GM18517 (cell line): ENCODE results near the gene KASH5.
"Not testable (repeated sequence)": the region's sequence is repeated elsewhere in the genome, so short reads cannot be mapped to it uniquely, and the experiment has no call there.

ENCODE experiments used
- ATAC-seq: cut with Tn5 transposase; IDR thresholded peaks from one replicate; pipeline ENCODE4 v1.9.1; 2021; ENCODE audit warnings: mild to moderate bottlenecking, moderate library complexity; ENCODE audit not compliant: unreplicated experiment

Gene KASH5

DNA sequence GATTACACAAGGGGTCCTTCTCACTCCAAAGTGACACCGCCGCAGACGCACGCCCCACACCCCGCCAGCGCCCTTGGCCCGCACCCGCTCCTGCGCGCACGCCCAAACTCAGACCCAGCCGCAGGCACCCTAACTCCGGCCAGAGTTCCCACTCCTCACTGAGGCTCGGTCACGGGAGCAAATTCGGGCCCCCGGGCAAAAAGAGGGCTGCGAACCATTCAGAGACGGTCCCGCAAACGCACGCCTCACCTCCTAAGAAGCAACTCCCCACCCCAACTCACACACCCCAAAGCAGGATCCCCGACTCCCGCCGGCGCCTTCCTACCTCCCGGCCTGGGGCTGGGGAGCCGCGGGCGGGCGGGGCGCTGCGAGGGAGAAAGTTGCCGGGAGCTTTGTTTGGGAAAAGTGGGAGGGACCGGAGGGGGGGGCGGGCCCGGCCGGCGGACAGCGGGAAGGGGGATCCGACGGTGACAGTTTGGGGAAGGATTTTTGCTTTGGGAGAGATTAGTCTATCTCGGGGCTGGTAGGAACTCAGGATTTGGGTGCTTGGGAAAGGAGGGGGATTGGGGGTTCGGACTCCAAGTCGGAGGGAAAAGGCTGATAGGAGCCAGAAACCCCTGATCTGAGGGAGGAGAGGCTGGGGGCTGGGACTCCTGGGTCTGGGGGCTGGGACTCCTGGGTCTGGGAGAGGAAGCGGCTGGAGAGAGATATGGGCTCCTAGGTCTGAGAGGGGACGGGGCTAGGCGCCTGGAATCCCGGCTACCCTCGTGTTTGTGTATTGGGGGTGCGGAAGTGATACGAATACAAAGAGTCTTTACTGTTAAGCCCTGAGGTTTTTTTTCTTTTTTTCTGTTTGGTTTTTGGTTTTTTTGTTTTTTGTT is 25.8 kb upstream of the KASH5 start, which contains the start of gene TEAD2:
Gene TEAD2, minus strand, starts transcription at position 369 of the 881 bp plus-strand sequence. CDS start 2,341 bp downstream, outside the sequence.
- no peak for ATAC-seq

DNA sequence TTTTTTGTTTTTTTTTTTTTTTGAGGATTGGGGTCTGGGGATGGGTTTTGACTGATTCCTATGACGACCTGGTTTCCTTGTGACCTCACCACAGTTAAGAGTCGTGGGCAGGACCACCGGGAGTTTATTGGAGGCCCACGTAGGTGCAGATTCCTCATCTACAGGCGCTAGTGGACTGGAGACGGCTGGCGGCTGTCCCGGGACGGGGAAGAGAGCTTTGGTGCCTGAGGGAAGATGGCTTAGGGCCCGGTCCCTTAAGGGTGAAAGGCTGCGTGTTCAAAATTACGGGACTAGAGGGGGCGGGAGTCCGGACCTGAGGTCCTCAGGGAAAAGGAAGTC is 25.2 kb upstream of the KASH5 start:
- peak; percentile 19 for ATAC-seq

DNA sequence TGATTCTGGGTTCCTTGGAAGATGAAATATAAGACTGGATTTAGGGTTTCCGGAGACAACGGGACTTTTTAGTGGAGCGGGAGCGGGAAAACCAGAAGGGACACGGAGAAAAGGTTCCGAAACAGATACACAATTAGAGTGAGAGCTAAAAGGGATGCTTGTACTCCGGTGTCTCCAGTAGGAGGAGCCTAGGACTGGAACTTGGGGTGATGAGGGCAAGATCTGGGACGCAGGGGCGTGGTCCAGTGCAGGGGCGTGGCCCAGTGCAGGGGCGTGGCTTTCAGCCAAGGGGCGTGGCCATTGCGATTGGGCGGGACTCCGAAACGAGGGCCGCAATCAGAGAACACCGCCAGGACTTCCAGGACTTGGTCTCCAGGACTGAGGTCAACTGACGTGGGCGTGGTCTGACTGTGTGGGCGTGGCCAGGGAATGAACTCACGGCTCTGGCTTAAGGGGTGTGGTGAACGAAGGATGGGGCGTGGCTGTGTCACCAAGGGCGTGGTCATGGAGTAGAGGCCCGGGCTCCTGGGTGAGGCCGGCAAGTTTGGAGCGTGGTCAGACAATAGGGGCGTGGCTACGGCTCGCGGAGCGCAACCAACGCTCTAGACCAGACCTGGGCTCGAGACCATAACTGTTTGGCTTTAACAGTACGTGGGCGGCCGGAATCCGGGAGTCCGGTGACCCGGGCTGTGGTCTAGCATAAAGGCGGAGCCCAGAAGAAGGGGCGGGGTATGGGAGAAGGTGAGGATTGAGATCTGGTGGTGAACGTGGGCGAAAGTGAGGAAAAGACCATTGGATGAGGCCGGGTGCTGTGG is 24.6 kb upstream of the KASH5 start, which contains the start of gene DKKL1:
Gene DKKL1, plus strand, starts transcription at position 610 of the 815 bp plus-strand sequence. Its CDS starts 122 bp downstream, at position 732.
- peak; percentile 74 for ATAC-seq

DNA sequence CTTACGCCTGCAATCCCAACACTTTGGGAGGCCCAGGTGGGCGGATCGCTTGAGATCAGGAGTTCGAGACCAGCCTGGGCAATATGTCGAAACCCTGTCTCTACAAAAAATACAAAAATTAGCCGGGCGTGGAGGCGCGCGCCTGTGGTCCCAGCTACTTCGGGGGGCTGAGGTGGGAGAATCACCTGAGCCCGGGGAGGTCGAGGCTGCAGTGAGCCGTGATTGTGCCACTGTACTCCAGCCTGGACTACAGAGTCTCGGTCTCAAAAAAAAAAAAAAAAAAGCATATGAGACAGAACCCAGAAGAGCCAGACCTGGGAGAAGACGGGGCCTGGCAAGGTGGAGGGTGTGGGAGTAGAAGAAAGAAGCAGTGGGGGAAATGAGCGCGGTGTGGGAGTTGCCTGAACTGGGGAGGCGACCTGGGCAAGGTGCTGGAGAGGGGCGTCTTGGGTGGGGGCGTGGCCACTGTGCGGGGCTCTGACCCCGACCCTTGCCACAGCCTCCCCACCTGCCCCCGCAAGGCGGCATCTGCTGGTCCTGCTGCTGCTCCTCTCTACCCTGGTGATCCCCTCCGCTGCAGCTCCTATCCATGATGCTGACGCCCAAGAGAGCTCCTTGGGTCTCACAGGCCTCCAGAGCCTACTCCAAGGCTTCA is 23.8 kb upstream of the KASH5 start:
- no peak for ATAC-seq

DNA sequence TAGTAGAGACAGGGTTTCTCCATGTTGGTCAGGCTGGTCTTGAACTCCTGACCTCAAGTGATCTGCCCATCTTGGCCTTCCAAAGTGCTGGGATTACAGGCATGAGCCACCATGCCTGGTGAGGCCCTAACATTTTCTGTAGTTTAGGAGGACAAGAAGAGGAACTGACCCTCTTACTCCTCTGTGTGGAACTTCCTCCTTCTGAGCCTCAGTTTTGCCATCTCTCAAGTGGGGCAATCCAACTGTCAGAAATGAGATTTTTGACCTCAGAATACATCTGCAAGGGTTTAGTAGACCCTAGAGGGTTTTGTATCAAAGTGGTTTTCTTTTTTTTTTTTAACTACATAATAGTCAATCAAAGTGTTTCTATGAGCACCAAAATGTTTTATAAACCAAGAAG is 21.9 kb upstream of the KASH5 start:
- ATAC-seq = no peak

DNA sequence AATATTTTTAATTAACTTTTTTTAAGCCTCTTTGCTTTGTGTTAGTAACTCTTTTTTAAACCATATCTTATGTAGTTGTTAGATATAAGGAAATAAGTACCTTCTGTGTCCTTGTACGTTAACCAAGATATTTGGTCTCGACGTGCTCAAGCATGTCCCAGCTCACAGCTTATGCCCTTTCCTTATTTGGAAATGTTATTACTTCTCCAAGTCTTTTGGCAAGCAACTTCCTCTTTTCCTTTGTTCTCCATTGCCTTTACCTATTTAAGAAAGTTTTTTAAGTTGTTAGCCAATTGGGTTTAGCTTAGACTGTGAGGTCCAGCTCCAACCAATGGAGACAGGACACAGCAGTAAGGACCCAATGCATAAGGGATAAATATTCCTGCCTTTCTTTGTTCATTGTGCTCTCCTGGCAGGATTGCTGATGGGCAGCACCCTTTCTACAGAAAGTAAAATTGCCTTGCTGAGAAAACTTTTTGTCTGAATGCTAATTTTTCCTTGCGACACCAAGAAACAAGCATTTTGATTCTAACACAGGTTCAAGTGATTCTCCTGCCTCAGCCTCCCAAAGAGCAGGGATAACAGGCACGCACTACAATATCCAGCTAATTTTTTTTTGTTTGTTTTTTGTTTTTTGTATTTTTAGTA is 19.2 kb upstream of the KASH5 start:
- ATAC-seq = no peak

DNA sequence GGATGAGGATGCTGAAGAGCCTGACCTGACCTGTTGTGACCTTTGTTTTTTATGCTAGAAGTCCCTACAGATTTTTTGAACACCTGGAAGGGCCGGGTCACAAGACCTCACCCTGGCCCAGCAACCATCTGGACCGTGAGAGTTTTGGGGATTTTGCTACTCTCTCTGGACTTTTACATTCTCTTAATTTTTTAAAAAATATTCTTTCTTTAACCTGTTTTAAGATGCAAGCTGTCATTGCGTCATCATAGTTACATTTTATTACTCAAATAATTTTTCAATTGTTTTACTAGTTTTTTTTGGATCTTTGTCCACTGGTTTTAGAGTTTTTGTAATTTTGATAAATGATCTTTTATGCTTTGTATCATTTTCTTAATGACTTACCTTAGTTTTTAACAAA is 16.9 kb upstream of the KASH5 start:
- ATAC-seq = no peak

DNA sequence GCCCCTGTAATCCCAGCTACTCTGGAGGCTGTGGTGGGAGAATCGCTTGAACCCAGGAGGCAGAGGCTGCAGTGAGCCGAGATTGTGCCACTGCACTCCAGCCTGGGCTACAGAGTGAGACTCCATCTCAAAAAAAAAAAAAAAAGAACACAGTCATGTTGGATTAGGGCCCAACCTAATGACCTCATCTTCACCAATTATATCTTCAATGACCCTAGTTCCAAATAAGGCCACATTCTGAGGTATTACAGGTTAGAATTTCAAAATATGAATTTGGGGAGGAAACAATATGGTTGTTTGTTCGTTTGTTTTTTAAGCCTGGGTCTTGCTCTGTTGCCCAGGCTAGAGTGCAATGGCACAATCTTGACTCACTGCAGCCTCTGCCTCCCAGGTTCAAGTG is 14.9 kb upstream of the KASH5 start:
- not testable (repeated sequence) for ATAC-seq

DNA sequence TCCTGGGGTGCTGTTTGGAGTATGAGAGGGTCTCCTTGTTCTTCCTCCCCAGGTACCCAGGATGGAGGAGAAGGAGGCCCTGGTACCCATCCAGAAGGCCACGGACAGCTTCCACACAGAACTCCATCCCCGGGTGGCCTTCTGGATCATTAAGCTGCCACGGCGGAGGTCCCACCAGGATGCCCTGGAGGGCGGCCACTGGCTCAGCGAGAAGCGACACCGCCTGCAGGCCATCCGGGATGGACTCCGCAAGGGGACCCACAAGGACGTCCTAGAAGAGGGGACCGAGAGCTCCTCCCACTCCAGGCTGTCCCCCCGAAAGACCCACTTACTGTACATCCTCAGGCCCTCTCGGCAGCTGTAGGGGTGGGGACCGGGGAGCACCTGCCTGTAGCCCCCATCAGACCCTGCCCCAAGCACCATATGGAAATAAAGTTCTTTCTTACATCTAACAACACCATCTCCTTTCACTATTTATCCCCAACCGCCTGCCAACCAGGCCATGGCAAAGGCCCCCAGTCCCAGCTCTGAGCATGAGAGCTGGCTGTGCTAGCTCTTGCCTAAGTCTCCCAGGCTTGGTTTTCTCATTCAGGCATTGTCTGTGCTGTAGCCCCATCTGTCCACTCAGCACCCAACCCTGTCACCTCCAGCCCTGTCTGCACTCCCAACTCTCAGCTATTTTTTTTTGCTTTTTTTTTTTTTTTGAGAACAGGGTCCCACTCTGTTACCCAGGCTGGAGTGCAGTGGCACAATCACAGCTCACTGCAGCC is 13.2 kb upstream of the KASH5 start:
- ATAC-seq = no peak

DNA sequence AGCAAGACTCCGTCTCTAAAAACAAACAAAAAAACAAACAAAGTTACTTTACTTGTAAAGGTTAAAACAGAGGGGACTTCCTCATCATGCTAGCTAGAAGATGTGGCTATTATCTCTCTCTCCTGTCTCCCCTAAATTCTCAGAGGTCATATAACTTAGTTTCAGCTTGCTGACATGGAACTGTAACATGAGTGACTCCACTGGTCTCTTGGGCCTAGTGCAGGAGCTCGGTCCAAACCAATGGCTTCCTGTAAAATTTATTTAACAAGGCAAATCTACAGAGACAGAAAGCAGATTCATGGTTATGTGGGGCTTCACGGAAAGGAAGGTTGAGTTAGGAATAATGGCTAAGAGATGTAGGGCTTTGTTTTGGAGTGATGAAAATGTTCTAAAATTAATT is 9.5 kb upstream of the KASH5 start:
- no peak for ATAC-seq

DNA sequence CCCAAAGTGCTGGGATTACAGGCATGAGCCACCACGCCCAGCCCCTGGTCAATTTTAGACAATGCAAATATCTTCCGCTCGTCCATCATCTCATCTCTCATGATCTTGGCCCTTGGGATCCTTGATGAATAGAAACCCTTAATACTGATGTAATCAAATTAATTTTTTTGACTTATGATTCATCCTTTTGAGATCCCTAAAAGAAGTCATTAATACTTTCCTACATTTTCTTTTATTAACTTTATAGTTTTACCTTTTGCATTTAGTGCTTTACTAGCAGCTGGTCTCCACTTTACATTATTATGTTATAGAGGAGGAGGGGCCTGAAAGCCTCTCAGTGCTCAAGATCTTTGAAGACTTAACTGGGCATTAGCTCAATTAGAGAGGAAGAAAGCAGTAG is 7.7 kb upstream of the KASH5 start:
- ATAC-seq = no peak

DNA sequence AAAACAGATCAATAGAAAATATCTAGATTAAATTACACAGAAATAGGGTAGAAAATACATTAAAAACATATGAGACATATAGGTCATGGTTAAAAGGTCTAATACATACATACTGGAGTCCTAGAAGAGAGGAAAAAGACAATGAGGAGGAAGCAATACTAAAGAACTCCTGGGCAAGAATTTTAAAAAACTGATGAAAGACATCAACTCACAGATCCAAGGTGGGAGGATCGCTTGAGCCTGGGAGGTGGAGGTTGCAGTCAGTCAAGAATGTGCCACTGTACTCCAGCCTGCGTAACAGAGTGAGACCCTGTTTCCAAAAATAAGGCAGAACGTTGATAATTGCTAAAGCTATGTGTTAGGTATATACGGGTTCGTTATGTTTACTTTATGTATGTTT is 5.4 kb upstream of the KASH5 start:
- no peak for ATAC-seq

DNA sequence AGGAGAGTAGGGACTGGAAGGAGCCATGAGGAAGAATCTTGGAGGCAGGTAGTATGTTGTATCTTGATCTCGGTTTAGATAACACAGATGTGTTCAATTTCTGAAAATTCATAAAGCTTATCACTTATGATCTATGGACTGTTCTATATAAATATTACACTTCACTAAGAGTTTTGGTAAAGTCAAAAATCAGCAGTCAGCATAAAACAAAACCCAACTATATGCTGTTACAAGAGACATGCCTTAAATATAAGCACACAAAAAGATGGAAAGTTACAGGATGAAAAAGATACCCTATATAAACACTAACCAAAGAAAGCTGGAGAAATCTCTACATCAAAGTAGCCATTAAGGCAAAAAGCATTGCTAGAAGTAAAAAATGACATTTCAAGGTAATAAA is 4.5 kb upstream of the KASH5 start:
- ATAC-seq = no peak

DNA sequence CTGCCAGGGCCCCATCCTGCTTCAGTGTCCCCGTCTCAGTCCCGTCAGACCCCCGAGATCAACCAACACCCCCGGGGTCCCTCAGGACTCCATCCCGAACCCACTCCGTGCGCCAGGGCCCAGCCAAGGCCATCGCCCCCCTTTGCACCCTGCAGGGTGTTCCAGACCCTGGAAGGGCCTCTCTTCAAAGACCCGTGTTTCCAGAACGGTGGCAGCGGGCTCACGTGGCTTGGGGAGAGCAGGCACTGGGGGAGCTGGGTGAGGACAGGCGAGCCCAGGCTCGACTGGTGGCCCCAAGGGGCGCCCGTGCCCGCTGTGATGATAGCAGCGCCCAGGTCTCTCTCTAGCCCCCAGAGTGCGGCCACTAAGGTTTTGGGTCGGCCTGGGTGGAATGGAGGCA is 1.4 kb downstream of the KASH5 start:
- ATAC-seq = no peak

DNA sequence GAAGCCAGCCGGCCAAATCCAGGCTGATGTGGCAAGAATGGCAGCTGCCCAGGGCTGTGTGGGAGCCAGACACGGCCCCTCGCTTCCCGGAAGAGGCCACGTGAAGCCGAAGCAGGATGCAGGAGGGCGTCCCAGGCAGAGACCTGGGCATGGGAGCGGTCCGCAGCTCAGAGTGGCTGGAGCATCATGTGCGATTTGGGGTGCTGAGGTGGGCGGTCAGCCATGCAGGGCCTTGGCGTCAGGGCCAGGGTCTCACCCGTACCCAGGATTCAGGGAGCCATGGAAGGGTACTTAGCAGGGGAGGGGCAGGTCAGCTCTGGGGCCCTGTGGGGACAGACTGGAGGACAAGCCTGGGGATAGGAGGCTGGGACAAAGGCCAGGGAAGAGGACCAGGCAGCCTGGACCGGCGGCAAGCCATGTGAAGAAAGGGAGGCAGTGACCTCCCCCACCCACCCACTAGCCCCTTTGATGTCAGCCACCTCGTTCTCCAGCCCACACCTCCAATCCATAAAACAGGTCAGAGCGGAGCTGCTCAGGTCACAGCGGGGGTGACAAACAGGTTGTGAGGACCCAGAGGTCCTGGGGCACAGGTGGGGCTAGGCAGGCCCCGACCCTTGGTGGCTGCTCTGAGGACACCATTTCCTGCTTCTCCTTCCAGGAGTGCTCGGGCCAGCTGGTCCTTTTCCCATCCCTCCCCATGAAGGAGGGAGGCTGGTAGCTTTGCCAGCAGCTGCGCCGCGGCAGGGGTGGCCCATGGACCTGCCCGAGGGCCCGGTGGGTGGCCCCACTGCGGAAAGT is 2.3 kb downstream of the KASH5 start:
- no peak for ATAC-seq

DNA sequence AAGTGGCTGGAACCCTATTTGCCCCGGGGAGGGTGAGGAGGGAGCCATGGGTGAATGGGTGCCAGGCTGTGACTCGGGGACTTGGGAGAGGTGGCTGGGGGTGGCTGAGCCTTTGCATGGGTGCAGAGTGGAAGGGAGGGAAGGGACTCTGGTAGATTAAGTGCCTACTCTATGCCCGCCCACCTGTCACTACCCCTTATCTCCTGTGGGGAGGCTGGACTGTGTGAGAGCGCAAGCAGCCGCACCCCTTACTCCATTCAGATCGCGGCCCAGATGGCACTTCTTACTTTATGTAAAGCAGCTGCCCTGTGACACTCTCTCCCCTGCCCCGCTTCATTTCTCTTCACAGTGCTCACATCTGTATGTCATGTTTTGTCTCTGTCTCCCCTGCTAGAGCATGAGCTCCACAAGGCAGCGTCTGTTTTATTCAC is 2.9 kb downstream of the KASH5 start:
- ATAC-seq = no peak

DNA sequence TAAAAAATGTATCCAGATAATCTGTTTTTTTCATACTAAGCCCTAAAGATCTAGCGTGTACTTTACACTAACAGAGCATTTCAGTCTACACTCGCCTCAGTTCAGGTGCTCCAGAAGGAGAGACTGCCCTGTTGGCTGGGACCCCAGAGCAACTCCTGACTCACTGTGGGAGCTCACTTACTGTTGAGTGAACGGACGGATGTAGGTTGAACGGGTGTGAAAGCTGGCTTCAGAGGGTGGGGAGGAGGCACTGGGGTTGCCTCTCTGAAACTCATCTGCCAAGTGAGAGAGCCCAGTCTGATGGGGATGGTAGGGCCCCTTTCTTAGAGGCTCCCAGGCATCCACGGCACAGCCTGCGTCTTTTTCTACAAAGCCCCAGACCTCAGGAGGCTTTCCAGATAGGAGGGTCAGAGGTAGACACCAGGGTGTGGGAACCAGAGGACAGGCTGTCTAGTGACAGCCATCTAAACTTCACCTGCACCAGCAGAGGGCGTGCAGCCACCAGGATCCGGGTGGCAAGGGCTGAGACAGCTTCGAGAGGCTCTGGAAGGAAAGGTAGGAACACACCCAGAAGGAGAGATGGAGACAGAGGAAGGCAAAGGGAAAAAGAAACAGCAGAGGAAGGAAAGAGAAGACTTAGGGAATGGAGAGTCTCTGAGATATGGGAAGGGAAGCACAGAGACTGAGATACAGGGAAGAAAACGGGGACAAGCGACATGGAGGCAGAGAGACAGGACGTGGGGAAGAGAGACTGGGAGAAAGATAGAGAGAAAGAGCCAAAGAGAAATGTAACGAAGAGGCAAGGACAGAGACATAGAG is 3.7 kb downstream of the KASH5 start:
- ATAC-seq = no peak

DNA sequence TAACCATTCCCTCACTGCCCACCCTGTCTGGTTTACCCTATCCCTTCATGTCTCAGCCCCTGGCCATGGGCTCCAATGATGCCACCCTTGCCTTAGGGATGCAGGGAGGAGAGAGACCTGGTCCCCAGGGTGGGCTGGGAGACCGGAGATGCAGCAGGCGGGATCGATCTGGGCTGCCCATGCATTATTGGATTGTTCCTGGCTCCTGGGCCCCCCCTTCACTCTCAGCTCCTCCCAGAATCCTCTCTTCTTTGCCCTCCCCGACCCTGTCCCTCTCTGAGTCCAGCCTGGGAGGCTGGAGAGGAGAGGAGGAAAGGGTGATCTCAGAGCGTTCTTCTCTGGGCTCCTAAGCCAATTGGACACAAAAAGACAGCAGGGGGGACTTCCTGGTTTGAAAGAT is 5.8 kb downstream of the KASH5 start:
- ATAC-seq = no peak
